Loucy (cell line): ENCODE results near the gene FAM193A.

Experiments
- H2AFZ ChIP-seq: fragments of 200-600 bp; sonication (generic); 2 replicates; pipeline ENCODE4 v1.6.0; 2016; ENCODE audit warnings: antibody characterized with exemption, mild to moderate bottlenecking, low read length, moderate library complexity
- H3F3A ChIP-seq: fragments of 200-600 bp; 2 replicates; pipeline ENCODE4 v1.6.0; 2016; ENCODE audit warnings: antibody characterized with exemption, low read depth, mild to moderate bottlenecking
- H3K27me3 ChIP-seq: fragments of 200-600 bp; sonication (generic); 2 replicates; pipeline ENCODE4 v1.6.1; 2014; ENCODE audit warnings: low read length, mild to moderate bottlenecking; ENCODE audit not compliant: insufficient read depth, poor library complexity, severe bottlenecking
- H3K36me3 ChIP-seq: fragments of 200-600 bp; sonication (generic); 2 replicates; pipeline ENCODE4 v1.6.1; 2016; ENCODE audit warnings: low read length; ENCODE audit not compliant: insufficient read depth
- H3K4me1 ChIP-seq: fragments of 200-600 bp; sonication (generic); 2 replicates; pipeline ENCODE4 v1.5.1; 2014; ENCODE audit warnings: low read length, mild to moderate bottlenecking; ENCODE audit not compliant: insufficient read depth, poor library complexity, severe bottlenecking
- H3K4me2 ChIP-seq: fragments of 200-600 bp; sonication (generic); 2 replicates; pipeline ENCODE4 v1.6.0; 2014; ENCODE audit warnings: antibody characterized with exemption, low read length, low read depth, mild to moderate bottlenecking; ENCODE audit not compliant: poor library complexity, severe bottlenecking
- H3K4me3 ChIP-seq: fragments of 200-600 bp; sonication (generic); 2 replicates; pipeline ENCODE4 v1.5.1; 2014; ENCODE audit warnings: low read length, mild to moderate bottlenecking, mixed read lengths; ENCODE audit not compliant: poor library complexity, severe bottlenecking
- H3K79me2 ChIP-seq: fragments of 200-600 bp; sonication (generic); 2 replicates; pipeline ENCODE4 v1.6.1; 2014; ENCODE audit warnings: low read length; ENCODE audit not compliant: insufficient read depth
- H3K9ac ChIP-seq: fragments of 200-600 bp; sonication (generic); 2 replicates; pipeline ENCODE4 v1.6.0; 2014; ENCODE audit warnings: mild to moderate bottlenecking, low read depth, low read length, moderate library complexity; ENCODE audit not compliant: poor library complexity, severe bottlenecking
- H3K9me2 ChIP-seq: fragments of 200-600 bp; sonication (generic); replicated peaks from 2 replicates; pipeline ENCODE4 v1.6.1; 2016; ENCODE audit warnings: low read depth, low read length, mixed read lengths
- H3K9me3 ChIP-seq: fragments of 200-600 bp; sonication (generic); 2 replicates; pipeline ENCODE4 v1.6.1; 2014; ENCODE audit warnings: mild to moderate bottlenecking, antibody characterized with exemption, low read length, low read depth; ENCODE audit not compliant: insufficient read depth
- H4K20me1 ChIP-seq: fragments of 200-600 bp; sonication (generic); 2 replicates; pipeline ENCODE4 v1.6.0; 2014; ENCODE audit warnings: antibody characterized with exemption, low read length, mild to moderate bottlenecking; ENCODE audit not compliant: insufficient read depth, poor library complexity, severe bottlenecking
- CTCF ChIP-seq: fragments of 200-600 bp; sonication (generic); conservative IDR thresholded peaks from 2 replicates; pipeline ENCODE4 v1.5.1; 2014; ENCODE audit warnings: mild to moderate bottlenecking, antibody characterized with exemption, low read length
- EZH2phosphoT487 ChIP-seq: fragments of 200-600 bp; IDR thresholded peaks from 2 replicates; pipeline ENCODE4 v1.6.1; 2018; ENCODE audit warnings: antibody characterized with exemption, mild to moderate bottlenecking, moderate library complexity, borderline replicate concordance

FAM193A gene

GRCh38 chr4:2507259-2507658 lies 29.2 kb upstream of the FAM193A start:
- no peak overlapping the region for H3K9ac ChIP-seq
- H4K20me1 ChIP-seq: peaks cover 63% of the 10 kb centered on the region
- no peaks in the 10 kb centered on the region for H3K9me3 ChIP-seq
- peaks cover 66% of the 10 kb centered on the region for H3K79me2 ChIP-seq
- no peaks in the 10 kb centered on the region for H3K9me2 ChIP-seq
- TF ChIP-seq EZH2phosphoT487 (no peak), CTCF (no peak)
- H3F3A ChIP-seq: peaks cover 5% of the 10 kb centered on the region; the same call in 1 of the 2 replicates
- H2AFZ ChIP-seq: no peak overlapping the region
- no peaks in the 10 kb centered on the region for H3K4me1 ChIP-seq
- H3K27me3 ChIP-seq: no peaks in the 10 kb centered on the region
- H3K4me2 ChIP-seq: no peak overlapping the region
- H3K36me3 ChIP-seq: peaks cover 81% of the 10 kb centered on the region; the same call in 1 of the 2 replicates
- no peak overlapping the region for H3K4me3 ChIP-seq

- no peak overlapping the region for H3K4me2 ChIP-seq
- peaks cover 83% of the 10 kb centered on the region; the same call in 1 of the 2 replicates for H3K36me3 ChIP-seq
- no peaks in the 10 kb centered on the region for H3K27me3 ChIP-seq
- H3K79me2 ChIP-seq: peaks cover 65% of the 10 kb centered on the region
- H3K9me2 ChIP-seq: no peaks in the 10 kb centered on the region
- H3K4me3 ChIP-seq: no peak overlapping the region
- H3F3A ChIP-seq: peaks cover 5% of the 10 kb centered on the region; the same call in 1 of the 2 replicates
- no peaks in the 10 kb centered on the region for H3K9me3 ChIP-seq
- H3K9ac ChIP-seq: no peak overlapping the region
- peaks cover 63% of the 10 kb centered on the region for H4K20me1 ChIP-seq
- TF ChIP-seq EZH2phosphoT487 (no peak), CTCF (no peak)
- no peak overlapping the region for H2AFZ ChIP-seq
- H3K4me1 ChIP-seq: no peaks in the 10 kb centered on the region
These were observed 28.6 kb upstream of the FAM193A start for GRCh38 chr4:2507855-2508254.

DNA sequence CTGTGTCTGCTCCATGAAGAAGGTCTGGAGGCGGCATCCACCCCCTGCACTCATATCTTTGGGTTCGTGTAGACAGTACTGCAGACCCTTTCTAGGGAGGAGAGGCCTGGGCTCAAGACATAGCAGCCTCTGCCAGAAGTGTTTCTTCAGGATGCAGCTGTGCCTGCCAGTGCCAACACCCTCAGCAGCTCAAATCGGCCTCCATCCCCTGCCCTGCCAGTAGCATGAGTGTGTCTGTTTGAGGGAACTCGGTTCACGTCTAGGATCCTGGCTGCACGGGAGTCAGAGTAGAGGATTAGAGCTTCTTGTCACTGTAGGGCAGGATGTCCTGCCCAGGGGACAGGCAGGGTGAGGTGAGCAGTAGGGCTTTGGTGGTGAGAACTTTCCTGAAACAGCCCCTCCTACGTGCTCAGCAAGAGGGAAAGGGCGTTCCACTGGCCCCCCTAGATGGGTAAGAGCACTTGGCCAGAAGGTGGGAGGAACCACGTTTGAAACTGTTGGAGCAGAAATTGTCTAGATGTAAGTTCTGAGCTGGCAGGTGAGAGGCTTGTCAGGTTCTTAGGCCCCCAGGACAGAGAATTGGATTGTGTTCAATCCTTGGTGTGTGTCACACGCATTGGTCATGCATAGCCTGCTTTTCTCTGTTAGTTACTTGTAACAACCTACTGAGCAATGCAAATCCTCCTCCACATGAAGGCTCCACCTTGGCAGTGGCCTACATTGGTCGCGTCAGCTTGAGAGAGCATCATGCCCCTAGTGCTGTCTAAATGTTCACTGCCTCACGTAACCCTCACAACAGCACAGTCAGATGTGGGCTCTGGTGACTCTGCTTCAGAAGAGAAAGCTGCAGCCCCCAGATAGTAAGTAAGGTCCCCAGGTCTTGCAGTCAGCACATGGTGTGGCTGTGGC lies 25.8 kb upstream of the FAM193A start:
- Histone ChIP-seq H4K20me1 (peaks cover 46% of the 10 kb centered on the region), H3K36me3 (peaks cover 90% of the 10 kb centered on the region; the same call in 1 of the 2 replicates), H3K9me3 (no peaks in the 10 kb centered on the region)

More for the DNA sequence above, 25.8 kb upstream of the FAM193A start:
- no peaks in the 10 kb centered on the region; the same call in 1 of the 2 replicates for H3F3A ChIP-seq
- H2AFZ ChIP-seq: no peak overlapping the region
- H3K4me2 ChIP-seq: no peak overlapping the region
- no peaks in the 10 kb centered on the region for H3K4me1 ChIP-seq
- H3K9ac ChIP-seq: no peak overlapping the region
- no peaks in the 10 kb centered on the region for H3K9me2 ChIP-seq
- no peaks in the 10 kb centered on the region for H3K27me3 ChIP-seq
- TF ChIP-seq CTCF (no peak), EZH2phosphoT487 (no peak)
- H3K4me3 ChIP-seq: no peak overlapping the region
- H3K79me2 ChIP-seq: peaks cover 49% of the 10 kb centered on the region
